HG03097 (cell line): ENCODE measurements around the gene ABHD10.

Experiments
- ATAC-seq: cut with Tn5 transposase; IDR thresholded peaks from one replicate; pipeline ENCODE4 v1.9.1; 2021; ENCODE audit not compliant: unreplicated experiment, low FRiP score

Gene ABHD10

DNA sequence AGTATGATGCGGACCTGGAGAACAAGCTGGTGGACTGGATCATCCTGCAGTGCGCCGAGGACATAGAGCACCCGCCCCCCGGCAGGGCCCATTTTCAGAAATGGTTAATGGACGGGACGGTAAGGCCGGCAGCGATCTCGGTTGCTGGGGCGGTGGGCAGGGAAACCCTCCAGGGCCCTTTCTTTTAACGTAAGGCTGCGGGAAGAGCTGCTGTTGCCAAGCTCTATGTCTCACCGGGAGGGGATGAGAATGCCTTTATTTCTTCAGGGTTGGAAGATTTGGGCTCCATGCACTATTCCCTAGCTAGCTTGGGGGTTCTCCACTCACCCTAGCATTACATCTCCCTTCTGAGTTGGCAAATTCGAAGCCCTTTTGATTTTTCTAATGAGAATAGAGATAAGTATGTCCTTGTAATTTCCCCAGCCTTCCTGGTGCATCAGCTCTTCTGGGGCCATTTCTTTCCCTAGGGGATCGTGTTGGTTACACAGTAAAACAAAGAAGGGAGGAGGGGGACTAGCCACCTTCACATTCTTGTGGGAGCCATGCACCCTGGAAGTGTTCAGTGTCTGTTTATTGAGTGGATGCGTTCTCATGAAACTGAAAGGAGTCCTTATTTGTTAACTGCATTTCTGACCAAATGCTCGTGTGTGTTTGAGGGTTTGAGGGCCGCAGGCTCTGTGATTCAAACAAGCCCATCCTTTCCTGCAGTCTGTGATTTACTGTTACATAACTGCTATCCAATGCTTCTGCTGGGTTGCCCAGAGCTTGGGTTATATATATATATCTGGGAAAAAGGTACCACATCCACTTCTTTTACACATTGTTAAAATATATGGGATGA lies 20.9 kb downstream of the ABHD10 start:
- no peak for ATAC-seq

DNA sequence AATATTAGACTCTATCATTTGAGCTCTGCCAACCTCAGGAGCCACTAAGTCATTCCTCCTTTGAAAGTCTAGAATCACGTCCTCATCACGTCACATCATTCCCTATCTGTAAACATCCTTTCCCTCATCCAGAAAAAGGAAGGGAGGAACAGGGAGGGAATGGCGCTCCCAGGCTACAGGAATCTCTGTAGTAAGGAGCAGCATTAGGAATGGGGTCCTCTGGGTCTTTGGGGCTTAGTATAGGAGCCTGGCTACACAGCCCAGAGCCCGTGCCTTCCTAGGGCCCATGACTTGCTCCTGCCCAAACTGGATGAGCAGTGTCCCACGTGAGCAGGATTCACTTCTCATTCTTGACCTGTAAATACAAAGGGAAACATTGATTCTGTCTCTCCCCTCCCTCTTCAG lies 21.5 kb downstream of the ABHD10 start:
- no peak for ATAC-seq

DNA sequence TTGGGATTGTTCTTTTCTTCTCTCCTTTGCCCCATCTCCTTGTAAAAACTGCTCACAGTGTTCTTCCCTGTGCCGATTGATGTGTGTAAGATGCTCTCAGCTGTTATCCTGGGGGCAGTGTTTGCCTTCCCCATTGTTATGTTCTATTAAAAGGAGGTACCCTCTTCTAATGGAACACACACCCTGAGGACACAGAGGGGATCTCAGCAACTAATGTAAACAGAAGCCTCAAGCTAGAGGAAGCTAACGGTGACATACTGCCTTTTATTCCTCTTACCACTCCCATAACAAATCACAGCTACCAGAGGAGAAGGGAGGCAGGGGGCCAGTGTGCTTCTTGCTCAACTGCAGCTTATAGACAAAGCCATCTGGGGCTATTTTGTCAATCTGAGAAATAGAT lies 22.1 kb downstream of the ABHD10 start:
- ATAC-seq: no peak

DNA sequence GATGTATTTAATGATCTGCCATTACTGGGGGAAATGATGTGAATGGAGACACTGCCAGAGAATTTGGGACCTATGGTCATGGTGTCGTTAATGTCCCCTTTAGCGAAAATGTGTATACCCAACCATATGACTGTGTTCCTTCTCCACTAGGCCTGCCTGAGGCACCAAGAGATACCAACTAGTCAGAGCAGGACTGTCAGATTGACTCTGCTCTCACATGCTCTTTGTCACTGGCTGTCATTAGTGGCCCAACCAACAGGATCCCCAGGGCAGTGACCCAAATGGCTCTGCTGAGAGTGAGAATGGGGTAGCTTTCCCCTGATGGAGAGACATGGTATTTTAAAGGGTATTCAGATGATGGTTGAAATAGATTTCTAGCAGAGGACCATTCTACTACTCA lies 22.7 kb downstream of the ABHD10 start:
- ATAC-seq: no peak

DNA sequence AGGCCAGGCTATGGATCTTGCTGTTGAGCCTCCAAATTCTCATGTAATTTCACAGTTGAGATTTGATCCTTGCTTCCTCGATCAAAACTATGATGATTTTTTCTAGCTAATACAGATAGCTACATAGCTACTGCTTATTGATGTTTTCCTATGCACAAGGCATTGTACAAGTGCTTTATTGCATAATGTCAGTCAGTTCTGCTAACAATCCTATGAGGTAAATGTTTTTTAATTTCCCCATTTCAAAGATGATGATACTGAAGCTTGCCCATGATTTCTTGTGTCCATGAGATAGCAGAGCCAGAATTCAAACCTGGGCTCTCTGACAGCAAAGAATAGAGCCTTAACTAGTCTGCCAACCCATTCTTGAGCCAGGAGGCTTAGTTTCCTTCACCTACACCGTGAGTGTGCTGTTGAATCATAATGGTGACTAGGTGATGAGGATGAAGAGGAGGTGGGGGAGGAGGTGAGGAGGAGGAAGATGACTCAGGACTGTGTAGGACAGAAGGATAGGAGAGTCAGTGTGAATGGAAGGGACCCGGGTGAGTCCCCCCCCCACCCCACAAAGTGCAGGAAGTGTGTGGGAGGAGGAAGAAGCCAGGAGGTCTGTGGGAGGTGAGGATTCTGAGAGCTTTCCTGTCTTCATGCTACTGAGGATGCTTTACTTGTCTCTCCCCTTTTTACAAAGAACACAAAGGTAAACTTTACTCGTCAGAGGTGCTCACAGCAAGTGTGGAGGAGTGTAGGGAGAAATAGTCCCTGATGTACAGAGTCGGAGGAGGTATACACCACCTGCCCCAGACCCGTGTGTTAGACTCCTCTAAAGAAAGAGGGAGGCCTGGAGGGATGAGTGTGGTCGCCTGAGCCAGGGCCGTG lies 23.5 kb downstream of the ABHD10 start:
- ATAC-seq: no peak

DNA sequence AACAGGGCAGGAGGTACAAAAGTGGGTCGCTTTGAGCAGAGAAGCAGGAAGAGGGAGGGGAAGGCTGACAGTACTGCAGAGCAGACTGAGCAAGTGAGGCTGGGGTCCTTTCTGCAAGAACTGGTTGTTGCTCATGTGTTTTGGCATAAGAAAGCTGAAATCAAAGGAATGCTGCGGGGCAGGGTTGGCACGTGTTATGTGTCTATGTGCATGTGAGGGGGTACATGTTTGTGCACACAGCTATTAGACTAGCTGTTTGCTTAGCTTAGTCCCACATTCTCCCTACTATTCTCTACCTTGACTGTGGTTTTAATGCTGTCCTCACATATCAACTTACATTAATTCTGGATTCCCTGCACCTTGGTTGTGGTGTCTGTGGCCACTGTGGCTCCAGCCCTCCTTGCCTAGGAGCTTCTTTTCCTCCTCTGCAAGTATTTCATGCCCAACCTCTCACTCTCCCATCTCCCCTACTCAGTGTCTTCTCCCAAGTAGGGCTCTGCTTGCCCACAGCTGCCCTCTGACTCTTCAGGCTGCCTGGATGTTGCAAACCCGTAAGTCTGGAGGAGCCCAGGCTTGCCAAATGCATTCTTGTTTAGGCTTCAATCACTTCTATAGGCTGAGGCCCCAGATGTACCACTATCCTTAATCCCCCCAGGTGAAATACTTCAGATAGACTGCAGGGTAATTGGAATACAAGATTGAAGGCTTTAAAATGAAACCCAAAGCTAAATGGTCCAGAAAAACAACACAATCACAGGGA lies 24.7 kb downstream of the ABHD10 start:
- ATAC-seq: no peak

DNA sequence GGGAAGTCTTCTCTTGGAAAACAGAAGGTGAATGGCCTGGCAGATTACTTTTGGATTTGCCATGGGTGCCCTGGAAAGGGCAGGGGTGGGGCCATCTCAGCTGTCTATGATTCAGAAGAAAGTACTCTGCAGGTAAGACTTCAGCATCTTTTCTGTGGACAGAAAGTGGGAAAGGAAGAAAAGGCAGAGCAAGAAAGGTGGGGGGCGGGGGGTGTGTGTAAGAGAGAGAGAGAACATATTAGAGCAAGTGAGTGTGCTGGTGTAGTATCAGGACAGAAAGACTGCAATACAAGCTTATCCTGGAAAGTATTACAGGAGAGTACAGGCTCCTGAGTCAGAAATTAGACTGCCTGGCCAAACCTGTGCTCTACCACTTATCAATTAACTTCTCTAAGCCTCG lies 25.4 kb downstream of the ABHD10 start:
- no peak for ATAC-seq

DNA sequence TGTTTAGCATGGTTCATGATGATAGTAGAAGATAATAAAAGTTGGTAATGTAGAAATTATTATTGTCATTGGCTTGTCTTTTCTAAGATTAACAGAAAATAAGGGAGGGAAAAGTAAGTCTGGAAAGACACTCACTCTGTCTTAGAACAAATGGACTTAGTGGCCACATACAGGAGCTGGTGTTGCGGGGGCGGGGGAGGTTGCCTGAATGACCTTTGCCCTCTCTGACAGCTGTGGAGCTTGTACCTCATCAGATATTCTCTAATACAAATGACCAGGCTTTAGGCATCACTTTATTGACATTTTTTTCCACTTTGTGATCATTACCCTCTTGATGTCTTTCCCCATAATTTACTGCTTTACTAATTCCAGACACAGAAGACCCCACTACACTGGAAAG lies 25.8 kb downstream of the ABHD10 start:
- ATAC-seq: no peak

DNA sequence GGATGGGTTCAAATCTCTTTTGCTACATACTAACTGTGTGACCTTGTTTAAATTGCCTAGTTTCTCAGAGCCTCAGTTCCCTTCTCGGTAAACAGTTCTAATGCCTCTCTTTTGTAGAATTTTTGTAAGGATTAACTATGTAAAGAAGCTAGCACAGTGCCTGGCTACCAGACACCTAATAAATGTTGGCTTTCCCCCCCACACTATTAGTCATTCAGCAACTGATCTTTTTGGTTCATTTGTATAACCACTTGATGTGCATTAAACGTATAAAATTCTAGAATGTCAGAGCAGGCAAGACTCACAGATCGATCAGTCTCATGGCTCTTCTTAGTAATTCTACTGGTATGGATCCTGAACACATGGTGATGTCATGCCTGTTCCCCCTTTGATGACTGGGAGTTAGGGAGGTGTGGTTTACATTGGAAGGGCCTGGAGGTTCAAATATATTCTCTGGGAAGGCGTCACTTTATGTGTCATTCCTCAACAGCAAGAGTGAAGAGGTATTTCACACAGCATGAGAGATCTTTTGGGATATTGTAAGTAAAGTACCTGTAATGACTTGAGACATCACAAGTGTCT lies 26.4 kb downstream of the ABHD10 start:
- ATAC-seq: no peak

DNA sequence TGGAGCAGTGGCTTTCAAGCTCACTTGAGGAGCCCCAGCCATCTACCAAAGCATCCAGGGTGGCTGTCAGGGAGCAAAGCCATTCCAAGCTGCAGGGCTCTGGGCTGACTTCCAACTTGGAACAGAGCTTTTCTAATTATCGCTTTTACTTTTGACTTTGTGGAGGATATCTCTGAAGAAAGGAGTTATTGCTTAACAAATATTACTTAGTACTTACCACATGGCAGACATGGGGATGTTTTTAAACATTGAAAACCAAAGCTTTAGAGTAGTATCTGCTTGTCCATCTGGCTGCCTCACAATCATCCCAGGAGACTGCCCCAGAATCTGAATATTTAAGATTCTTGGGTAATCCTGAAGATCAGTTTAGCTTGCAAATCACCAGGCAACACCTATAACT lies 28.8 kb downstream of the ABHD10 start:
- no peak for ATAC-seq

DNA sequence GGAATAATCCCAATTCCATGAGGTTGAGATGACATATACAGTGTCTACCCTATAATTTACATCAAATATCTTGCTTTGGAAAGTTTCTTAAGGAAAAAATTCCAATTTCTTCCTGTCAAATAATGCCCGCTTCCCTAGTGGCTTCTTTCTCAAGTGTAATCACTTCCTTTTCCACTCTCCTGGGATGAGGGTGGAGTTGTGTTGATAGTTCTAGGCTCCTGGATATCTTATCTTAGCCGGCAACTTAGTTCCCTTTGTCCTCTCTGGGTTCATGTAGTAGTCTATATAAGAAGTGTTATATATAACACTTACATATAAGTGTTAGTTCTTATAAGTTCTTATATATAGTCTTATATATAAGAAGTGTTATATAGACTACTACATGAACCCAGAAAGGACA lies 30.8 kb downstream of the ABHD10 start:
- ATAC-seq: no peak

DNA sequence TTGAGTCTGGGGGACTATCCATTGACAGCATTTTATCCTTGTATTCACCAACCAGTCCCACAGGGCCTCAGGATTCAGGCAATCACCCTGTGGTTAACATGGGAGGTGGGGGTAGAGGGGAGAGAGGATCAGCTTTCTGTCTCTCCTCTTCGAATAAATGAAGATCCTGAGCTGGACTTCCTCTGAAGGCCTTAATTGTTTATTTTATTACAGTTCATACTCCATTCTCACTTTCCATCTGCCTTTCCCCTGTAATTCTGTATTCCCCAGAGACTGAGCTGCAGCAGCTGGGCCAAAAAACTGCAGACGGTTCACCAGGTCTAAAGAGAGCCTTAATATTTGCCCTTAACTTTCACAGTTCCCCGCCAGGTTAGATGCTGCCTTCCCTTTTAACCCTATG lies 31.8 kb downstream of the ABHD10 start:
- ATAC-seq: no peak

DNA sequence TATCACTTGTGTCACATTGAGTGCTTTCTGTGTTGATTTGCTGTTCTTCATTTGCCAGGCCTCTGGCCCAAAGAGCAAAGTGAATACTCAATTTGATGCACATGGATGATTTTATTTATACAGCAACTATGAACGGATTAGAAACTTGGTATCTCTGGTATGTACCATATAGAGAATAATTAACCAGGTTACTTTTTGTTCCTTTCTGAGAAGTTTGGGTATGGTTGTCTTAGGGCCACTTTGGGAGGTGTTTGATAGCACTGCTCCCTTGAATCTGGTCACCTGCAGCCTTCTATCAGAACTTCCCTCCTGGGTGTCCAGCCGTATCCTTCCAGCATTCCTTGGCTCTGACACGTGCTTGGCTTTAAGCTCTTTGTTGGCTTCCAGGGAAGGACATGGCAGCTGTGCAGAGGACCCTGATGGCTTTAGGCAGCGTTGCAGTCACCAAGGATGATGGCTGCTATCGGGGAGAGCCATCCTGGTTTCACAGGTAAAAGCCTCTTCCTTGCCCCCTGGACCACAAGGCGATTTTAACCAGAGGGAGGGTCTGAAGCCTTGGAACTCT lies 32.6 kb downstream of the ABHD10 start:
- ATAC-seq: no peak

DNA sequence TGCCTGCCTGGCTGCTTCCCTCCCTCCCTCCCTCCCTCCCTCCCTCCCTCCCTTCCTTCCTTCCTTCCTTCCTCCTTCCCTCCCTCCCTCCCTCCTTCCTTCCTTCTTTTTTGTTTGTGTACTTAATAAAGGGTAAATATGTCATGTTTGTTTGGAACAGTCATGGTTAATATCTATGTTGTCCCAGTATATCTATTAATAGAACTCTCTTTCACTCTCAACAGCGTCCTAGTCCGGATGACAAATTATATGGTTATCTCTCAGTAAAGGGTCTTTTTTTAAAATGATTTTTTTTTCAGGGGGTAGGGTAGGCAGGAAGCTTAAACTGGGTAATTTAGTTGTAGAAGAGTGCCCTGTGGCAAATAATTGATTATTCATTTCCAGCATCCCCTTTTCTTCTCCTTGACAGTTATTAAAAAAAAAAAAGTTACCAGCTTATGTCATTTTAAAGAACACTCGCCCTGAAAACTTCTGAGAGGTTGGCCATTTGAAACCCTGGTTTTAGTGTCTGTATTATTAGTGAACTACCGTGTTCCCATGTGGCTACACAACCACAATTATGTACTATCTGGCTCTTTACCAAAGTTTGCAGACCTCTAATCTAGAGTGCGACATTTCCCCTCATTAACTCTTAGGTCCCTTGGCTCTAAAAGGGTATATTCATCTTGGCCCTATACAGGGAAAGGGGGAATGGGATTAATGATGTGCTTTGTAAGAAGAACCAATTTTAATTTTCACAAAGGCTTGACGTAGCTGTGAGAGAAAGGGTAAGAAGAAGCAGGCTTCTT lies 33.6 kb downstream of the ABHD10 start:
- no peak for ATAC-seq

DNA sequence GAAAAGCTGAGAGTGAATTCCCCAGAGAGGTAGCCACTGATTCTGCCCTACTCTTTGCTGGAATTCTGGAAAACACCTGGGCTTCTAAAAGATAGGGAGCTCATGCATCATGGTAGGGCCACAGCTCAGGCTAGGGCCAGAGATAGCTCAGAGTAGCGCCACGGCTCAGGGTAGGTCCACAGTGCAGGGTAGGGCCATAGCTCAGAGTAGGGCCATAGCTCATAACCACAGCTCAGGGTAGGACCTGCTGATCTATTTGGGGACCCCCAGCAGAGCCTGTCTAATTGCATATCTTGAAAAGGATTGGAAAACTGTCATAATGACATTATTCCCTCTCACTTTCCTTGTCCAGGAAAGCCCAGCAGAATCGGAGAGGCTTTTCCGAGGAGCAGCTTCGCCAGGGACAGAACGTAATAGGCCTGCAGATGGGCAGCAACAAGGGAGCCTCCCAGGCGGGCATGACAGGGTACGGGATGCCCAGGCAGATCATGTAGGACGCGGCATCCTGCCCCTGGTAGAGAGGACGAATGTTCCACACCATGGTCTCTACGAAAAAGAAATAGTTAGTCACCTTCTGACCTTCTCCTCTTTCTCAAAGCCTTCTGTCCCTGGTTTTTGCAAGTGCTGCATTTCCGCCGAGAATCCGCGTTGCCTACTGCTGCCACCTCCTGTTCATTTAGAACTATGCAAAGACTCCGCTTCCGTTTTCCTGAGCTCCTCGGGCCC lies 34.4 kb downstream of the ABHD10 start:
- ATAC-seq: no peak

DNA sequence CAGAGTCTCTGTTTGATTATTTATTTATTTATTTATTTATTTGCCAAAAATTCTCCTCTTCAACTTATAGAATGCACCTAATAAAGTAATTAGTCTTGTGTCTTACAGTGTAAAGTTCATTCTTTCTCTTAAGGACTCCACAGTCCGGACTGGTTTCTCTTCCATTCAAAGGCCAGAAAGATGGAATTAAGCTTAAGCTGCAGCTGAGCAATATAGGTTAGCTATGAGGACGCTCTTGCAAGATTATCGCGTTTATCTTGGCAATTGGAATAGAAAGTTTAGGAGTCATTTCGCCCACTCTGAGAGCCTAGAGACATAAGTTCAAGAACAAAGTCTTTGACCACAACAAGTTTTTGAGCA lies 34.9 kb downstream of the ABHD10 start:
- no peak for ATAC-seq

DNA sequence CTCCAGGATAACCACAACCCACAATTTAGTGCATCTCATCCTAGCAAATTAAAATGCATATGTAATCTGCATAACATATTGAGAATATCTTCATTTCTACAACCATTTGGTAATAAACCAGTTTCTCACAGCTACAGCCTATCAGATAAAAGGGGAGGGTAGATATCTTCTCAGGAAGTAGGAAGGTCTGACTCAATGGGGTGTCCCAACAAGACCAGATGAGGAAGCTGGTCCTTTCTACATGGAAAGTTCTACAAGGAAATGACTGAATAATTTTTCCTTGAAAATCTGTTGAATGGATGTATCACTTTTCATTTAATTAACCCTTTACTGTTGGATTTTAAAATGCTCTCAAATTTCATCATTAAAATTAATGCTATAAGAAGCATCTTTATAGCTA lies 38.3 kb downstream of the ABHD10 start:
- no peak for ATAC-seq

DNA sequence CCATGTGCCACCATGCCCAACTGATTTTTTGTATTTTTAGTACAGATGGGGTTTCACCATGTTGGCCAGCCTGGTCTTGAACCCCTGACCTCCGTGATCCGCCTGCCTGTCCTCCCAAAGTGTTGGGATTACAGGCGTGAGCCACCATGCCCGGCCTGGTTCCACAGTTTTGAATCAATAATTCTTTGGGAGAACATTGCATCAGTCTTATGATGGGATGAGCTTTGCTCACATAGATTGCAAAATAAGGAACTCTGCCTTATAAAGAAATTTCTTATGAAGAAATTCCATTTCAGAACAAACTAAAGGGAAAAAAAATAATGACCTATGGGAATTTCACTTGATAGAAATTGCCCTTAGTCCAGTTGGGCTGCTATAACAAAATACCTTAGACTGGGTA lies 39.9 kb downstream of the ABHD10 start:
- ATAC-seq: no peak

DNA sequence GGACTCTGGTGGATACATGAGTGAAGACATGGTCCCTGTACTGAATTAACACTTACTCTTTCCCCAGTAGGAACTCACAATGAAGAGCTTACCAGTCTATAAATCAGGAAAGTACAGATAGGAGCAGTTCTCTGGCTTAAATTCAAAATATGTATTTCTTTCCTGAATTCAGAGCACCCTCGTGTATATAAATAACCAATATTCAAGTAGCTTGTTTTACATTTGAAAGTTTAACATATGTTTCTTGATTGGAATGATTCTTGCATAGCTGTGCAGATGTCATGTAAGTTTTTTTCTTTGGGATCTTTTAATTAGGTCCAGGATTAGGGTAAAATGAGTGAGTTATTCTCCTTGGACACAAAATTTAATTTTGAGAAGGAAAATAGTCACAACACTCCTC lies 40.9 kb downstream of the ABHD10 start:
- ATAC-seq: no peak
